ENCODE results near the gene SDF2.

Gene SDF2

GRCh38 chr17:28641579-28641978 lies 20.1 kb downstream of the SDF2 start:
- peaks cover 63% of the 10 kb centered on the region for H3K36me3 ChIP-seq (ENCODE audit: control insufficient read depth, insufficient read depth, low read length)
- H3K9me3 ChIP-seq (ENCODE audit: control insufficient read depth, low read length): no peaks in the 10 kb centered on the region
- DNase-seq: no peak
- H3K4me3 ChIP-seq (ENCODE audit: insufficient read depth, low read depth, low read length, poor library complexity, severe bottlenecking): no peak overlapping the region
- H3K27me3 ChIP-seq (replicated peaks; ENCODE audit: control insufficient read depth, insufficient read depth, low read length, poor library complexity, severe bottlenecking): no peaks in the 10 kb centered on the region
- no peak overlapping the region for H3K27ac ChIP-seq (ENCODE audit: insufficient read depth, low read length, poor library complexity, severe bottlenecking)
- peaks cover 23% of the 10 kb centered on the region for H3K4me1 ChIP-seq (ENCODE audit: control insufficient read depth, insufficient read depth, low read length, poor library complexity, severe bottlenecking)

- Histone ChIP-seq H3K4me3 (ENCODE audit: insufficient read depth, low read depth, low read length, poor library complexity, severe bottlenecking) (no peak overlapping the region), H3K27me3 (replicated peaks; ENCODE audit: control insufficient read depth, insufficient read depth, low read length, poor library complexity, severe bottlenecking) (no peaks in the 10 kb centered on the region), H3K4me1 (ENCODE audit: control insufficient read depth, insufficient read depth, low read length, poor library complexity, severe bottlenecking) (no peaks in the 10 kb centered on the region), H3K9me3 (ENCODE audit: control insufficient read depth, low read length) (no peaks in the 10 kb centered on the region), H3K27ac (ENCODE audit: insufficient read depth, low read length, poor library complexity, severe bottlenecking) (no peak overlapping the region), H3K36me3 (ENCODE audit: control insufficient read depth, insufficient read depth, low read length) (peaks cover 98% of the 10 kb centered on the region)
- DNase-seq: no peak
Observed at GRCh38 chr17:28635506-28635905, 26.2 kb downstream of the SDF2 start.

- Histone ChIP-seq H3K27ac (ENCODE audit: insufficient read depth, low read length, poor library complexity, severe bottlenecking) (no peak overlapping the region), H3K9me3 (ENCODE audit: control insufficient read depth, low read length) (no peaks in the 10 kb centered on the region), H3K4me1 (ENCODE audit: control insufficient read depth, insufficient read depth, low read length, poor library complexity, severe bottlenecking) (no peaks in the 10 kb centered on the region), H3K27me3 (replicated peaks; ENCODE audit: control insufficient read depth, insufficient read depth, low read length, poor library complexity, severe bottlenecking) (no peaks in the 10 kb centered on the region), H3K36me3 (ENCODE audit: control insufficient read depth, insufficient read depth, low read length) (peaks cover 90% of the 10 kb centered on the region), H3K4me3 (ENCODE audit: insufficient read depth, low read depth, low read length, poor library complexity, severe bottlenecking) (no peak overlapping the region)
- DNase-seq: no peak
Observed at GRCh38 chr17:28634206-28634865, 27.4 kb downstream of the SDF2 start.

GRCh38 chr17:28626818-28627217 lies 34.9 kb downstream of the SDF2 start:
- Histone ChIP-seq H3K27me3 (replicated peaks; ENCODE audit: control insufficient read depth, insufficient read depth, low read length, poor library complexity, severe bottlenecking) (no peaks in the 10 kb centered on the region), H3K9me3 (ENCODE audit: control insufficient read depth, low read length) (no peaks in the 10 kb centered on the region), H3K4me3 (ENCODE audit: insufficient read depth, low read depth, low read length, poor library complexity, severe bottlenecking) (no peak overlapping the region), H3K4me1 (ENCODE audit: control insufficient read depth, insufficient read depth, low read length, poor library complexity, severe bottlenecking) (no peaks in the 10 kb centered on the region), H3K27ac (ENCODE audit: insufficient read depth, low read length, poor library complexity, severe bottlenecking) (no peak overlapping the region), H3K36me3 (ENCODE audit: control insufficient read depth, insufficient read depth, low read length) (peaks cover 54% of the 10 kb centered on the region)
- no peak for DNase-seq

GRCh38 chr17:28624148-28624547 lies 37.6 kb downstream of the SDF2 start:
- no peak overlapping the region for H3K27ac ChIP-seq (ENCODE audit: insufficient read depth, low read length, poor library complexity, severe bottlenecking)
- no peaks in the 10 kb centered on the region for H3K4me1 ChIP-seq (ENCODE audit: control insufficient read depth, insufficient read depth, low read length, poor library complexity, severe bottlenecking)
- H3K4me3 ChIP-seq (ENCODE audit: insufficient read depth, low read depth, low read length, poor library complexity, severe bottlenecking): no peak overlapping the region
- no peaks in the 10 kb centered on the region for H3K9me3 ChIP-seq (ENCODE audit: control insufficient read depth, low read length)
- H3K27me3 ChIP-seq (replicated peaks; ENCODE audit: control insufficient read depth, insufficient read depth, low read length, poor library complexity, severe bottlenecking): no peaks in the 10 kb centered on the region
- no peak for DNase-seq
- H3K36me3 ChIP-seq (ENCODE audit: control insufficient read depth, insufficient read depth, low read length): peaks cover 63% of the 10 kb centered on the region

GRCh38 chr17:28623696-28624095 lies 38.0 kb downstream of the SDF2 start:
- no peaks in the 10 kb centered on the region for H3K4me1 ChIP-seq (ENCODE audit: control insufficient read depth, insufficient read depth, low read length, poor library complexity, severe bottlenecking)
- DNase-seq: no peak
- peaks cover 68% of the 10 kb centered on the region for H3K36me3 ChIP-seq (ENCODE audit: control insufficient read depth, insufficient read depth, low read length)
- no peaks in the 10 kb centered on the region for H3K27me3 ChIP-seq (replicated peaks; ENCODE audit: control insufficient read depth, insufficient read depth, low read length, poor library complexity, severe bottlenecking)
- no peak overlapping the region for H3K27ac ChIP-seq (ENCODE audit: insufficient read depth, low read length, poor library complexity, severe bottlenecking)
- H3K4me3 ChIP-seq (ENCODE audit: insufficient read depth, low read depth, low read length, poor library complexity, severe bottlenecking): no peak overlapping the region
- H3K9me3 ChIP-seq (ENCODE audit: control insufficient read depth, low read length): no peaks in the 10 kb centered on the region

- Histone ChIP-seq H3K4me1 (ENCODE audit: control insufficient read depth, insufficient read depth, low read length, poor library complexity, severe bottlenecking) (no peaks in the 10 kb centered on the region), H3K27me3 (replicated peaks; ENCODE audit: control insufficient read depth, insufficient read depth, low read length, poor library complexity, severe bottlenecking) (no peaks in the 10 kb centered on the region), H3K36me3 (ENCODE audit: control insufficient read depth, insufficient read depth, low read length) (peaks cover 67% of the 10 kb centered on the region), H3K4me3 (ENCODE audit: insufficient read depth, low read depth, low read length, poor library complexity, severe bottlenecking) (no peak overlapping the region), H3K27ac (ENCODE audit: insufficient read depth, low read length, poor library complexity, severe bottlenecking) (no peak overlapping the region), H3K9me3 (ENCODE audit: control insufficient read depth, low read length) (no peaks in the 10 kb centered on the region)
- no peak for DNase-seq
Observed at GRCh38 chr17:28622186-28622585, 39.5 kb downstream of the SDF2 start.

GRCh38 chr17:28620010-28620409 lies 41.7 kb downstream of the SDF2 start:
- Histone ChIP-seq H3K4me1 (ENCODE audit: control insufficient read depth, insufficient read depth, low read length, poor library complexity, severe bottlenecking) (no peaks in the 10 kb centered on the region), H3K9me3 (ENCODE audit: control insufficient read depth, low read length) (no peaks in the 10 kb centered on the region), H3K4me3 (ENCODE audit: insufficient read depth, low read depth, low read length, poor library complexity, severe bottlenecking) (no peak overlapping the region), H3K36me3 (ENCODE audit: control insufficient read depth, insufficient read depth, low read length) (peaks cover 84% of the 10 kb centered on the region), H3K27me3 (replicated peaks; ENCODE audit: control insufficient read depth, insufficient read depth, low read length, poor library complexity, severe bottlenecking) (no peaks in the 10 kb centered on the region), H3K27ac (ENCODE audit: insufficient read depth, low read length, poor library complexity, severe bottlenecking) (no peak overlapping the region)
- DNase-seq: no peak

- Histone ChIP-seq H3K27ac (ENCODE audit: insufficient read depth, low read length, poor library complexity, severe bottlenecking) (no peak overlapping the region), H3K4me1 (ENCODE audit: control insufficient read depth, insufficient read depth, low read length, poor library complexity, severe bottlenecking) (no peaks in the 10 kb centered on the region), H3K4me3 (ENCODE audit: insufficient read depth, low read depth, low read length, poor library complexity, severe bottlenecking) (no peak overlapping the region), H3K27me3 (replicated peaks; ENCODE audit: control insufficient read depth, insufficient read depth, low read length, poor library complexity, severe bottlenecking) (no peaks in the 10 kb centered on the region), H3K9me3 (ENCODE audit: control insufficient read depth, low read length) (no peaks in the 10 kb centered on the region), H3K36me3 (ENCODE audit: control insufficient read depth, insufficient read depth, low read length) (peaks cover 85% of the 10 kb centered on the region)
- DNase-seq: no peak
Observed at GRCh38 chr17:28618464-28618863, 43.2 kb downstream of the SDF2 start.

- Histone ChIP-seq H3K4me1 (ENCODE audit: control insufficient read depth, insufficient read depth, low read length, poor library complexity, severe bottlenecking) (no peaks in the 10 kb centered on the region), H3K27ac (ENCODE audit: insufficient read depth, low read length, poor library complexity, severe bottlenecking) (no peak overlapping the region), H3K4me3 (ENCODE audit: insufficient read depth, low read depth, low read length, poor library complexity, severe bottlenecking) (no peak overlapping the region), H3K36me3 (ENCODE audit: control insufficient read depth, insufficient read depth, low read length) (peaks cover 70% of the 10 kb centered on the region), H3K27me3 (replicated peaks; ENCODE audit: control insufficient read depth, insufficient read depth, low read length, poor library complexity, severe bottlenecking) (no peaks in the 10 kb centered on the region), H3K9me3 (ENCODE audit: control insufficient read depth, low read length) (no peaks in the 10 kb centered on the region)
- DNase-seq: no peak
Observed at GRCh38 chr17:28616281-28616680, 45.4 kb downstream of the SDF2 start.
